ENCODE data around the gene TMEM79.

Gene TMEM79, protein sequence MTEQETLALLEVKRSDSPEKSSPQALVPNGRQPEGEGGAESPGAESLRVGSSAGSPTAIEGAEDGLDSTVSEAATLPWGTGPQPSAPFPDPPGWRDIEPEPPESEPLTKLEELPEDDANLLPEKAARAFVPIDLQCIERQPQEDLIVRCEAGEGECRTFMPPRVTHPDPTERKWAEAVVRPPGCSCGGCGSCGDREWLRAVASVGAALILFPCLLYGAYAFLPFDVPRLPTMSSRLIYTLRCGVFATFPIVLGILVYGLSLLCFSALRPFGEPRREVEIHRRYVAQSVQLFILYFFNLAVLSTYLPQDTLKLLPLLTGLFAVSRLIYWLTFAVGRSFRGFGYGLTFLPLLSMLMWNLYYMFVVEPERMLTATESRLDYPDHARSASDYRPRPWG

DNA sequence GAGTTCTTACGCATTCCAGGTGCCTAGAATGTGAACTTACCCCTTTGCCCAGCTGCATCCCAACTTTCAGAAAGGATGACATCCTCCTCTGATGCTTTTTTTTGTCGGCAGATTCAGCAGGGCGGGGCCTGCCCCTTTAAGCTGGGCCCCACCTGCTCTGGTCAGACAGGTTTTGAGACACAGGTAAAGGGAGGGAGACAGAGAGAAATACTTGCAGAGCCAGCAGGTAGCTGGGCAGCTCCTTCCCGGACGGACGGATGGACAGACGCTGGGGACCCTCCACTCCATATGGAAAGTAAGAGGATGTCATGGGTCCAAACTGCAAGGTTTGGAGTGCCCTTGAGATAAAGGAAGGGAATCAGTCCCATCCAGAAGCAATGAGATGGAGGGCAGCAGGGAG, at the start of gene TMEM79:
Gene TMEM79, plus strand, starts transcription at position 214 of the 400 bp plus-strand sequence. CDS start 902 bp downstream, outside the sequence.
- DNase-seq (ENCODE audit: low read depth in 2 of 2): no peak

GRCh38 chr1:156236164-156236563, 48.0 kb upstream of the TMEM79 start:
- no peak for DNase-seq (ENCODE audit: low read depth in 2 of 2)

DNA sequence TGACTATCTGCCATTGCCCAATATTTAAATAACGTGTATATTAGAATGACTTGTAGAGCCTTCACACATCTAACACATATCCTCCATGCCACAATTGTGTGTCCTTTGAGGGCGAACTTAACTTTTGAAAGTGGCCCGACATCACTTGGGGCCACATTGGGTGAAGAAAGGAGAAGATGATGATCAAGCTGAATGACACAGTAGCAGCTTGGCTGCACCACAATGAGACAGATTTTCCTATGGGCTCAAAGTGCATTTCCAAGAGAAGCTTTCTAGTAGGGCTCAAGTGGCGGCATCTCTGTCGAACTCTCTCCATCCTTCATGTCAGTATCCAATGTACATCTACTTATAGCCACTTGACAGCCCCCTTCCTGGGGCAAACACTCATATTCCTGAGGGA, 45.9 kb upstream of the TMEM79 start:
- no peak for DNase-seq (ENCODE audit: low read depth in 2 of 2)

GRCh38 chr1:156241311-156241811, 42.8 kb upstream of the TMEM79 start:
- DNase-seq (ENCODE audit: low read depth in 2 of 2): no peak

DNA sequence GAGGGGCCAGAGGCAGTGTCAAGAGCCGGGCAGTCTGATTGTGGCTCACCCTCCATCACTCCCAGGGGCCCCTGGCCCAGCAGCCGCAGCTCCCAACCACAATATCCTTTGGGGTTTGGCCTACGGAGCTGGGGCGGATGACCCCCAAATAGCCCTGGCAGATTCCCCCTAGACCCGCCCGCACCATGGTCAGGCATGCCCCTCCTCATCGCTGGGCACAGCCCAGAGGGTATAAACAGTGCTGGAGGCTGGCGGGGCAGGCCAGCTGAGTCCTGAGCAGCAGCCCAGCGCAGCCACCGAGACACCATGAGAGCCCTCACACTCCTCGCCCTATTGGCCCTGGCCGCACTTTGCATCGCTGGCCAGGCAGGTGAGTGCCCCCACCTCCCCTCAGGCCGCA, 42.2 kb upstream of the TMEM79 start, which contains the start of gene BGLAP:
Gene BGLAP, plus strand, starts transcription at position 259 of the 400 bp plus-strand sequence. Its CDS starts 48 bp downstream, at position 307.
- no peak for DNase-seq (ENCODE audit: low read depth in 2 of 2)

DNA sequence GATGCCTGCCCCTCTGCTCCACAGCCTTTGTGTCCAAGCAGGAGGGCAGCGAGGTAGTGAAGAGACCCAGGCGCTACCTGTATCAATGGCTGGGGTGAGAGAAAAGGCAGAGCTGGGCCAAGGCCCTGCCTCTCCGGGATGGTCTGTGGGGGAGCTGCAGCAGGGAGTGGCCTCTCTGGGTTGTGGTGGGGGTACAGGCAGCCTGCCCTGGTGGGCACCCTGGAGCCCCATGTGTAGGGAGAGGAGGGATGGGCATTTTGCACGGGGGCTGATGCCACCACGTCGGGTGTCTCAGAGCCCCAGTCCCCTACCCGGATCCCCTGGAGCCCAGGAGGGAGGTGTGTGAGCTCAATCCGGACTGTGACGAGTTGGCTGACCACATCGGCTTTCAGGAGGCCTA, 41.4 kb upstream of the TMEM79 start:
- DNase-seq (ENCODE audit: low read depth in 2 of 2): no peak

DNA sequence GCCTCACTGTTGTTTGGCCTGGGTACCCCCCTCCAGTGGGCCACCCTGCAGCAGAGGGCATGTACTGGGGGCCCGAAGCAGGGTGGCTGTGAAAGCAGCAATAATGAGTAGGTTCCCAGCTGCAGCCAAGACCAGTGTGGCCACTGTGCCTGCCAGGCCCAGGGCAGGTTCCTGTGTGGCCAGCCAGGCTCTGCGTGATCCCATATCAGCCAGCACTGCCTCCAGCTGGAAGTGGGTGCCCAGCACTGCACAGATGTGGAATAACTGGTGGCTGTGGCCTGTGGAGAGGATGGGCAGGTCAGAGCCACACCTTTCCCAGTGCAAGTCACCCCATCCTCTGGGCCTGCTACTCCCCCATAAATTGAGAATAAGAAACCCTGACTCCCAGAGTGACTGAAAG, 40.0 kb upstream of the TMEM79 start:
- no peak for DNase-seq (ENCODE audit: low read depth in 2 of 2)

GRCh38 chr1:156244712-156245111, 39.4 kb upstream of the TMEM79 start:
- no peak for DNase-seq (ENCODE audit: low read depth in 2 of 2)

- DNase-seq (ENCODE audit: low read depth in 2 of 2): no peak
Measured at GRCh38 chr1:156245451-156246232, 38.5 kb upstream of the TMEM79 start.

GRCh38 chr1:156246241-156246780, 37.8 kb upstream of the TMEM79 start:
- DNase-seq (ENCODE audit: low read depth in 2 of 2): no peak

DNA sequence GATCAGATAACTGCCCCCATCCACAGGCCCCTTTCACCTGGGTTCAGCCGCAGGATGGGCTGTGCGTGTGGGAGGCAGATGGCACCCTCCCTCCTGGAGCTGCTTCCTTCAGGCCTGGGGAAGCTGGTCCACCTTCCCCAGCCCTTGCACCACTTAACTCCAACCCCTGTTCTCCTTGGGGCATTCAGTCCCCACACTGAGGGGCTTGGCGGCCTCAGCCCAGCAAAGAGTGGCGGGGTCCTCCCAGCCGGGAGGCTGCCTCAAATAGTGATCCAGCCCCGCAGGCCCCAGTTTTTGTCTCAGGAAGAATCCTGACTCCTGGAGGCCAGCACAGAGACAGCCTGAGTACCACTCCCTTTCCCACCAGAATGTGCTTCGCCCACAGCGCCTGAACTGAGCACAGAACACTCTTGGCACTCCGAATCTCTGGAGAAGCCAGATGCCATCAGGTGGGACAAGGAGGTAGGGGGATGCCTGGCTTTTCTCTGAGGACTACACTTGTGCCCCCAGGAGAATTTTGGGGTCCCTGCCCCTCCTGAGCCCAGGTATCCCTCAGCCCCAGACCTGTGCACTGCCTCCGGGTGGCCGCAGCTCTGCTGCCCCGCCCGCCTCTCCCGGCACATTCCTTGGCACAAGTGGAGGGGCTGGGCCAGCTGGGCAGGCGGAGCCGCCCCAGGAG, 37.2 kb upstream of the TMEM79 start:
- no peak for DNase-seq (ENCODE audit: low read depth in 2 of 2)

DNA sequence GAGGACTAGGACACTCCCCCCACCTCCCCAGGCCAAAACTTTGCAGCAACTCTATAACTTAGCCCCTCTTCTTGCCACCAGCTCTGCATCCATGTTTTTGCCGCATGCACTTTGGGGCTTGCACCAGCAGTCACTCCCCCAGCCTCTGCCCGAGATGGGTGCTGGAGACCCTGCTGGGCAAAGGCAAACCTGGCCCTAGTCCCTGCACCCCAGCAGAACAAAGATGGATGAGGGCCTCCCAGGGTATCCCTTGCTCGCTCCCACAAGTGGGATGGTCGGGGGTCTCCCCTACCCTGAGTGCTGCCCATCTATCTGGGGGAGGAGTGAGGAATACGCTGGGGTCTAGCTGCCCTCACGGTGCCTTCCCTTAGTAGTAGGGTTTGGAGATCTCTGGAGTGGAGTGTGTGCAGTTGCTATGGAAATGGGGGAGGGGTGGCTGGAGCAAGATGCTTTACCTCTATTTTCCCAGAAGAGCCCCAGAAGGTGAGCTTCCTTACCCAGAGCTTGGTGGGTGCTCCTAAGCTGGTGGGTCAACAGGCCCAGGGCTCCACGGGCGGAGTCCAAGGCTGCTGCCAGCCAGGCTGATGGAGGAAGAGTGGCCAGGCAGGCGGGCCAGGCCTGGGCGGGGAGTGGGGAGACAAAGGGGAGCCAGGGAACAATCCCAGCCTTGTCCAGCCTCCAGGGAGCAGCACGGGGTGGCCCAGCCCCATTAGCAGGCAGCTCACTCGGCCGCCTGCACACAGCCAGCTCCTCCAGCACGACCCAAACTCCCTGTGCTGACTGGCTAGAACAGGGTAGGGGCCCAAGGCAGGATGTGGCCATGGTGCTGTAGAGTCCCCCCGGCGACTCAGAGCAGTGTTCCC, 36.4 kb upstream of the TMEM79 start, which contains the start of gene PAQR6:
Gene PAQR6, minus strand, starts transcription at position 597 of the 863 bp plus-strand sequence. CDS start 1,325 bp downstream, outside the sequence.
- no peak for DNase-seq (ENCODE audit: low read depth in 2 of 2)

- DNase-seq (ENCODE audit: low read depth in 2 of 2): no peak
Measured at GRCh38 chr1:156248323-156248683, 35.8 kb upstream of the TMEM79 start.

- DNase-seq (ENCODE audit: low read depth in 2 of 2): no peak
Measured at GRCh38 chr1:156249593-156249992, 34.5 kb upstream of the TMEM79 start.

- no peak for DNase-seq (ENCODE audit: low read depth in 2 of 2)
Measured at GRCh38 chr1:156251527-156251926, 32.6 kb upstream of the TMEM79 start.

- DNase-seq (ENCODE audit: low read depth in 2 of 2): no peak
Measured at GRCh38 chr1:156253634-156254033, 30.5 kb upstream of the TMEM79 start.

DNA sequence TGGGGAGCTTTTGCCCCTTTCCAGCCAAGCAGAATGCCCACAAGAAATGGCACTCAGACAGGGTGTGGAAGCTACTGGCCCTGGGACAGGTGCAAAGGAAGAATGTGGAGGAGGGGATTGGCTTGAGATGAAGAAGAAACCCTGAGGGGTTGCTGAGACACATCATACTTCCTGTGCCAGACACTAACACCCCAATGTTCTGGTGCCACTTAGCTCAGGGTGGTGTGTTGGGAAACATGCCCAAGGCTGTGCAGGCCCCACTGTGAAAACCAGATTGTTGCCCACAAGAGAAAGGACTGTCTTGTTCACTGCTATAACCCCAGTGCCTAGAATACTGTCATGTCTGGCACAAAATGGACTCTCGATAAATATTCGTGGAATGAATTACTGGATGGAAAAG, 26.4 kb upstream of the TMEM79 start:
- no peak for DNase-seq (ENCODE audit: low read depth in 2 of 2)

DNA sequence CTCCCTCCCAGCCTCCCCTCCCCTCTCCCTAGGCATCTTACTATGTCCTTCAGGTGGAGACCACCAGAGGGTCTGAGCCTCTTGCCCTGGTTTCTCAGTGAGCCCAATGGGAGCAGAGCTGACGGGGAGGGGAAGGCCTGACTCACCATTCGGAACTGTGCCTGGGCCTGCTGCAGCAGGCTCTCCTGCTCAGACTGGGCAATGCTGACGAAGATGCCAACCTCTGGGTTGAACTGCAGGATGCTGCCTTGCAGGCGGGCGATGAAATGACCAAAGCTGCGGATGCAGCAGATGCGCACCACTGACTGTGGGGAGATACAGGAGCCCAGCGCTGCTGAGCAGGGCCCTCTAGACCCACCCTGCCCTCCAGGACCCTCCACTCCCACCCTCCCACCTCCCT, 25.3 kb upstream of the TMEM79 start:
- DNase-seq (ENCODE audit: low read depth in 2 of 2): no peak

DNA sequence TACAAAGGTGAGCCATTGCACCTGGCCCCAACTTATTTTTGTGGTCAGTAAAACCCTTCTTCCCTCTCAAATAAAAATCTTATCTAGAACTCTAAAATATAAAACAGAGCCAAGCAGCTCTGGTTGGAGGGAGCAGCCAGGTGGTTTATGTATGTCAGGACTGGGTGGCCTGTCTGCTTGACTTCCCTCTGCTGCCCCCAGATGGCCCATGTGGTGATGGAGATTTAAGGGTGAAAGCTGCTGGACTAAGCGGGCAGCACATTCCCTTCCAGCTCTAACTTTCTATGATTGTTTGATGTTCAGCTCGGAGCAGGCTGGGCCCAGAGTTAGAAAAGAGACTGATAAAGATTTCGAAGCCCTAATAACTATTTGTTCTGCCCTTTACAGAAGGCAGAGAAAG, 24.3 kb upstream of the TMEM79 start:
- no peak for DNase-seq (ENCODE audit: low read depth in 2 of 2)

- DNase-seq (ENCODE audit: low read depth in 2 of 2): no peak
Measured at GRCh38 chr1:156260896-156261295, 23.2 kb upstream of the TMEM79 start.
